ENCODE data around the gene FCER2.

The FCER2 gene

DNA sequence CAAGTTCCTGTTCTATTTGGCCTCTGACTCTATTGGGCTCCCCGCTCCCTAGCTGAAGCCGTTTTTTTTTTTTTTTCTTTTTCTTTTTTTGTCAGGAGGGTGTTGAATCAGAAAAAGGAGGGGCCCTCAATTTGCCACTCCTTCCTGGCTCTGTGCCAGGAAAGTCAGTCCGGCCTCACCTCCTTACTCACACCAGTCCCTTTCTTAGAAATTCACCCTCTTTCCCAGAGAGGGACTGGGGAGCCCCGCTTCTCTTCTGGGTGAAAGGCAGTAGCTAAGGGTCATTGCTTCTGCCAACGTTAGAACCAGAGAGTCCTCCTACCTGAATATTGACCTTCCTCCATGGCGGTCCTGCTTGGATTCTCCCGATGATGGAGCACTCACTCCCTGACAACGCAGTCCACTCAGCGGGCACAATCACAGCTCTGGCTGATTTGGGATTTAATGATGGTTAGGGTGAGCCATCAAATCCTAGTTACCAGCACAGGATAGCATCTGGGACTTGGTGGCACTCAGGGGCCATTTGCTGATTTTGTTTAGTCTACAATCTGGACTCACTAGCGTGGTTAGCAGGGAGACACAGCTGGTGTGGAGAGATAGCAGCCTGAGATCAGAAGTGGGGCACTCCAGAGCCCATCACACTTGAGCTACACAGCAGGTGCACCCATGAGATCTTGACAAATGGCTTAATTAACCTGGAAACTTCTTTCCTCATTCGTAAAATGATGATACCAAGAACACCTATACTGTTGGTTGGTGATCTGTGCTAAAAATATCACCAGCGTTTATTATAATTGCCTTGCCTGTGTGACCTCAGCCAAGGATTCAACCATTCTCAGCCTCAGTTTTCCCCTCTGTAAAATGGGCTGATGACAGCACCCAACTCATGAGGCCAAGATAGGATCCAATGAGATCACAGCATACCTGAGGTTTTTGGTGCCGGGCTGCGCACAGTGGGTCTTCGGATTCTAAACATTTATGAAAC lies 2.2 kb downstream of the FCER2 start:
- Mint-ChIP-seq H3K4me1 (no peaks in the 10 kb centered on the region), H3K27ac (no peak overlapping the region), H3K4me3 (no peak overlapping the region), H3K27me3 (ENCODE audit: low read depth) (peaks cover 35% of the 10 kb centered on the region), H3K9me3 (no peaks in the 10 kb centered on the region), H3K36me3 (ENCODE audit: low read depth) (no peaks in the 10 kb centered on the region)
- TF ChIP-seq, protein P1, sequence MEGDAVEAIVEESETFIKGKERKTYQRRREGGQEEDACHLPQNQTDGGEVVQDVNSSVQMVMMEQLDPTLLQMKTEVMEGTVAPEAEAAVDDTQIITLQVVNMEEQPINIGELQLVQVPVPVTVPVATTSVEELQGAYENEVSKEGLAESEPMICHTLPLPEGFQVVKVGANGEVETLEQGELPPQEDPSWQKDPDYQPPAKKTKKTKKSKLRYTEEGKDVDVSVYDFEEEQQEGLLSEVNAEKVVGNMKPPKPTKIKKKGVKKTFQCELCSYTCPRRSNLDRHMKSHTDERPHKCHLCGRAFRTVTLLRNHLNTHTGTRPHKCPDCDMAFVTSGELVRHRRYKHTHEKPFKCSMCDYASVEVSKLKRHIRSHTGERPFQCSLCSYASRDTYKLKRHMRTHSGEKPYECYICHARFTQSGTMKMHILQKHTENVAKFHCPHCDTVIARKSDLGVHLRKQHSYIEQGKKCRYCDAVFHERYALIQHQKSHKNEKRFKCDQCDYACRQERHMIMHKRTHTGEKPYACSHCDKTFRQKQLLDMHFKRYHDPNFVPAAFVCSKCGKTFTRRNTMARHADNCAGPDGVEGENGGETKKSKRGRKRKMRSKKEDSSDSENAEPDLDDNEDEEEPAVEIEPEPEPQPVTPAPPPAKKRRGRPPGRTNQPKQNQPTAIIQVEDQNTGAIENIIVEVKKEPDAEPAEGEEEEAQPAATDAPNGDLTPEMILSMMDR (IDR thresholded peaks at IDR 0.05; ENCODE audit: unreplicated experiment in 3 of 3) = no peak

GRCh38 chr19:7699003-7699402 lies 2.9 kb downstream of the FCER2 start:
- H3K9me3 Mint-ChIP-seq = no peaks in the 10 kb centered on the region
- no peaks in the 10 kb centered on the region for H3K36me3 Mint-ChIP-seq (ENCODE audit: low read depth)
- H3K4me1 Mint-ChIP-seq = no peaks in the 10 kb centered on the region
- TF ChIP-seq, protein P1 (IDR thresholded peaks at IDR 0.05; ENCODE audit: unreplicated experiment in 3 of 3) = no peak
- no peak overlapping the region for H3K27ac Mint-ChIP-seq
- no peak overlapping the region for H3K4me3 Mint-ChIP-seq
- H3K27me3 Mint-ChIP-seq (ENCODE audit: low read depth) = peaks cover 34% of the 10 kb centered on the region

- Mint-ChIP-seq H3K36me3 (ENCODE audit: low read depth) (no peaks in the 10 kb centered on the region), H3K4me3 (no peak overlapping the region), H3K27ac (no peak overlapping the region), H3K9me3 (no peaks in the 10 kb centered on the region), H3K4me1 (no peaks in the 10 kb centered on the region), H3K27me3 (ENCODE audit: low read depth) (peaks cover 30% of the 10 kb centered on the region)
- TF ChIP-seq, protein P1 (IDR thresholded peaks at IDR 0.05; ENCODE audit: unreplicated experiment in 3 of 3) = no peak
These were observed 3.3 kb downstream of the FCER2 start for GRCh38 chr19:7698583-7698982.

DNA sequence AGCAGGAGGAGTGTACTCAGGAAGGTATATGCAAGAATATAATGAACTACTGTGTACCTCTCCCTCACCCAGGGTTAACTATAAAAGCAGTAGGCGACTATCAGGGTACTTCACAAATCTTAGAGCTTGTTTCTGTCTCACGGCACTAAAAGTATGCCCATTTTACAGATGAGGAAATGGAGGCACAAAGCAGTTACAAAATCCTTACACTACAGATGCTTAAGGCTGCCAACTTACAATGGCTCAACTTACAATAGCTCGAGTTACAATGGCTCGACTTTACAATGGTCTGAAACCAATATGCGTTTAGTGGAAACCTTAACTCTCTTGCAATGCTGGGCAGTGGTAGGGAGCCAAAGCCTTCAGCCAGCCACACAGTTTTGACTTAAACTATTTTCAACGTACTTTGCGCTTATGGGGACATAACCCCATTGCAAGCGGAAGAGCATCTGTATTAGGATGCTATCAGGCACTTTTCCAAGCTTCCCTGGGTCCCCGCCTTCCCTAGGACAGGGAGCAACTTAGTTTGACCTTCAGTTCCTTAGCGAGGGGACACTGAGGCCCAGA lies 4.1 kb downstream of the FCER2 start:
- H3K27me3 Mint-ChIP-seq (ENCODE audit: low read depth) = peaks cover 30% of the 10 kb centered on the region
- H3K4me3 Mint-ChIP-seq = no peak overlapping the region
- no peaks in the 10 kb centered on the region for H3K9me3 Mint-ChIP-seq
- no peak overlapping the region for H3K27ac Mint-ChIP-seq
- TF ChIP-seq, protein P1 (IDR thresholded peaks at IDR 0.05; ENCODE audit: unreplicated experiment in 3 of 3) = no peak
- H3K4me1 Mint-ChIP-seq = no peaks in the 10 kb centered on the region
- H3K36me3 Mint-ChIP-seq (ENCODE audit: low read depth) = no peaks in the 10 kb centered on the region

DNA sequence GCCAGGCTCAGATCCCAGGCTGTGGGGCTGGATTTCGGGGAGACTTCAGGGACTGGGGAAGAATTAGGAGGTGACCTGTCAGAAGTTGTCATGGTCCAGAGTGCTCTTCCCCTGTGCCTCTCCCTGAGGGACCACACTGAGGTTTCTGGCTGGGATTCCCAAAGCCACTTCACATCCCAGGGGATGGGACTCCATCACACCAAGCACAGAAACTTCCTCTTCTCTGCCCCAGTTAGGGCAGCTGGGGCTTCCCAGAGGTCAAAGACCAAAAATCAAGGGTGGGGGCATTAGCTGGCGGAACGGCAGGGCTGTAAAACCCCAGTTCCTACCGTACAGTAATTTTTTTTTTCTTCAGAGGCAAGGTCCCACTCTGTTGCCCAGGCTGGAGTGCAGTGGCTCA lies 7.4 kb downstream of the FCER2 start:
- Mint-ChIP-seq H3K9me3 (no peaks in the 10 kb centered on the region), H3K4me1 (no peaks in the 10 kb centered on the region), H3K36me3 (ENCODE audit: low read depth) (no peaks in the 10 kb centered on the region), H3K27ac (no peak overlapping the region), H3K27me3 (ENCODE audit: low read depth) (peaks cover 27% of the 10 kb centered on the region), H3K4me3 (no peak overlapping the region)
- TF ChIP-seq, protein P1 (IDR thresholded peaks at IDR 0.05; ENCODE audit: unreplicated experiment in 3 of 3) = no peak
